ENCODE results near the gene FLYWCH1. TPM values are rescaled to one million over a fixed set of nuclear protein-coding genes. Genes with fewer than 3 reads are reported as not detected.
A peak's percentile ranks its signal among the peaks of the same experiment; 100 is the strongest.

FLYWCH1 gene
- total and polyA plus RNA-seq, 2 of the 8 experiments (the other 6 are each of a cell fraction or from before 2014, with no cell fraction given), result 12.4 to 23.5 TPM

GRCh38 chr16:2980227-2981176 lies 68.8 kb downstream of the FLYWCH1 start, which contains the start of gene PKMYT1 (continued):
- TF ChIP-seq HDAC2 (IDR thresholded peaks at IDR 0.05; ENCODE audit: borderline replicate concordance in 1 of 2, low read depth in 2 of 2, low read length in 2 of 2) (peak in 1 of 2 experiments; percentile 24; a peak in 1 of 4 replicates), RFX5 (IDR thresholded peaks at IDR 0.05; ENCODE audit: borderline replicate concordance, low read depth, low read length) (no peak), JUND (IDR thresholded peaks at IDR 0.05; ENCODE audit: low read length) (no peak), ASH2L (IDR thresholded peaks at IDR 0.05; ENCODE audit: low read length) (peak; percentile 39), SAP30 (IDR thresholded peaks at IDR 0.05; ENCODE audit: insufficient read depth, insufficient replicate concordance, low read length) (peak; percentile 45), EGR1 (IDR thresholded peaks at IDR 0.05; ENCODE audit: borderline replicate concordance, low read depth, low read length) (peak; percentile 90), GTF2F1 (IDR thresholded peaks at IDR 0.05; ENCODE audit: borderline replicate concordance, low read depth, low read length) (no peak), BACH1 (IDR thresholded peaks at IDR 0.05; ENCODE audit: low read length) (peak; percentile 74; the same call in 1 of the 2 replicates), RBBP5 (IDR thresholded peaks at IDR 0.05; ENCODE audit: borderline replicate concordance, low read depth, low read length) (0 out of 2 replicates have a peak, but pooled peaks have one; percentile 62), TBP (IDR thresholded peaks at IDR 0.05; ENCODE audit: low read depth, low read length) (peak; percentile 39; the same call in 1 of the 2 replicates), CBX8 (IDR thresholded peaks at IDR 0.05; ENCODE audit: borderline replicate concordance, low read depth, low read length) (no peak), POLR2A (IDR thresholded peaks at IDR 0.05; ENCODE audit: control extremely low read depth in 1 of 2, low read depth in 2 of 2, low read length in 2 of 2) (peak in 1 of 2 experiments; percentile 79; a peak in 2 of 3 replicates)
- TF ChIP-seq, protein P1, sequence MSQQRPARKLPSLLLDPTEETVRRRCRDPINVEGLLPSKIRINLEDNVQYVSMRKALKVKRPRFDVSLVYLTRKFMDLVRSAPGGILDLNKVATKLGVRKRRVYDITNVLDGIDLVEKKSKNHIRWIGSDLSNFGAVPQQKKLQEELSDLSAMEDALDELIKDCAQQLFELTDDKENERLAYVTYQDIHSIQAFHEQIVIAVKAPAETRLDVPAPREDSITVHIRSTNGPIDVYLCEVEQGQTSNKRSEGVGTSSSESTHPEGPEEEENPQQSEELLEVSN (IDR thresholded peaks at IDR 0.05), result peak; percentile 47

Data from H1 (cell line).